ENCODE results near the gene BTNL3. TPM values are rescaled to one million over a fixed set of nuclear protein-coding genes. Genes with fewer than 3 reads are reported as not detected.

BTNL3 gene
- total RNA-seq, 1 donor from 2014 or later = not detected

DNA sequence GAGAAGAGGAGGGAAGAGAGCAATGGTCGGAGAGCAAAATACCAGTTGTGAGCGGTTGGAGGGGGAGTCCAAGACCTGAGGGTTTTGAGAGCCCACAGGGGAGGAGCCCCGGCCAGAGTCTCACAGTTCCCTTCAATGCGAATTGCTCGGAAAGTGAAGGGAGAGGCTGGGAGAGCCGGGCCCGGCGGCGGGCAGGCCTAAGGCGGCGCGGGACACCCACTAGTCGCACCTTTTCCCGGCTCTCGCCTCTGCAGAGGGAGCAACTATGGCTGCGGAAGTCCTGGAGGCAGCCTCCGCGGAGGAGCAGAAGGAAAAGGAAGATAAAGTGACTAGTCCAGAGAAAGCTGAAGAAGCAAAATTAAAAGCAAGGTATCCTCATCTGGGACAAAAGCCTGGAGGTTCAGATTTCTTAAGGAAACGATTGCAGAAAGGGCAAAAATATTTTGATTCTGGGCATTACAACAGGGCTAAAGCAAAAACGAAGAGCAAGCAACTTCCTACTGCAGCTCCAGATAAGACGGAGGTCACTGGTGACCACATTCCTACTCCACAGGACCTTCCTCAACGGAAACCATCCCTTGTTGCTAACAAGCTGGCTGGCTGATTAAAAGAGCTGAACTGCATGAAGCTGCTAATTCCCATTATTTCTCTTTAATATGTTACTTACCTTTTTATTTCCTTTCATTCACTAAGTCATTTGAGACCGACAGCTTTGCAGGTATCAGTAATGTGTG, 6.5 kb upstream of the BTNL3 start:
- H3K27me3 ChIP-seq (ENCODE audit: control insufficient read depth, insufficient read depth, low read length) = no peaks in the 10 kb centered on the region
- no peak overlapping the region for H3K4me3 ChIP-seq (ENCODE audit: low read depth, low read length)
- DNase-seq (ENCODE audit: low read depth) = no peak
- no peaks in the 10 kb centered on the region for H3K36me3 ChIP-seq (ENCODE audit: control insufficient read depth, insufficient read depth, low read length)
- TF ChIP-seq, protein P1, sequence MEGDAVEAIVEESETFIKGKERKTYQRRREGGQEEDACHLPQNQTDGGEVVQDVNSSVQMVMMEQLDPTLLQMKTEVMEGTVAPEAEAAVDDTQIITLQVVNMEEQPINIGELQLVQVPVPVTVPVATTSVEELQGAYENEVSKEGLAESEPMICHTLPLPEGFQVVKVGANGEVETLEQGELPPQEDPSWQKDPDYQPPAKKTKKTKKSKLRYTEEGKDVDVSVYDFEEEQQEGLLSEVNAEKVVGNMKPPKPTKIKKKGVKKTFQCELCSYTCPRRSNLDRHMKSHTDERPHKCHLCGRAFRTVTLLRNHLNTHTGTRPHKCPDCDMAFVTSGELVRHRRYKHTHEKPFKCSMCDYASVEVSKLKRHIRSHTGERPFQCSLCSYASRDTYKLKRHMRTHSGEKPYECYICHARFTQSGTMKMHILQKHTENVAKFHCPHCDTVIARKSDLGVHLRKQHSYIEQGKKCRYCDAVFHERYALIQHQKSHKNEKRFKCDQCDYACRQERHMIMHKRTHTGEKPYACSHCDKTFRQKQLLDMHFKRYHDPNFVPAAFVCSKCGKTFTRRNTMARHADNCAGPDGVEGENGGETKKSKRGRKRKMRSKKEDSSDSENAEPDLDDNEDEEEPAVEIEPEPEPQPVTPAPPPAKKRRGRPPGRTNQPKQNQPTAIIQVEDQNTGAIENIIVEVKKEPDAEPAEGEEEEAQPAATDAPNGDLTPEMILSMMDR (IDR thresholded peaks at IDR 0.05; ENCODE audit: insufficient read depth, low read length, poor library complexity, severe bottlenecking) = no peak

DNA sequence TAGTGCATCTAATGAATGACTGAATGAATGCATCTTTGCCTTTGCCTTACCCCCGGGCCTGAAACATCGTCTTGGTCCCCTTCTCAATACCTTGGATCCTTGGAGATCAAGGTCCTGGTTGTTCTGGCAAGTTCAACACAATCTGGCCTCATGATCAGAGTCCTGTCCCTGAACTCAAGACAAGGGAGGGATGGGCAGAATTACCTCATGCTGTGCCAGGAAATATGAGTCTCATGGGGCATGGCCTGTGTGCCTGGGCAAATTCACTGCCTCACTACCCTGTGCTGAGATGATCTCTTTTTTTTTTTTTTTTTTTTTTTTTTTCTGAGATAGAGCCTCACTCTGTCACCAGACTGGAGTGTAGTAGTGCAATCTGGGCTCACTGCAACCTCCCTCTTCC, 630 bp upstream of the BTNL3 start:
- Histone ChIP-seq H3K36me3 (ENCODE audit: control insufficient read depth, insufficient read depth, low read length) (no peaks in the 10 kb centered on the region), H3K4me3 (ENCODE audit: low read depth, low read length) (no peak overlapping the region), H3K27me3 (ENCODE audit: control insufficient read depth, insufficient read depth, low read length) (no peaks in the 10 kb centered on the region)

GRCh38 chr5:180990086-180990881, 1.6 kb downstream of the BTNL3 start:
- TF ChIP-seq, protein P1 (IDR thresholded peaks at IDR 0.05; ENCODE audit: insufficient read depth, low read length, poor library complexity, severe bottlenecking) = no peak
- H3K36me3 ChIP-seq (ENCODE audit: control insufficient read depth, insufficient read depth, low read length) = no peaks in the 10 kb centered on the region
- H3K4me3 ChIP-seq (ENCODE audit: low read depth, low read length) = no peak overlapping the region
- H3K27me3 ChIP-seq (ENCODE audit: control insufficient read depth, insufficient read depth, low read length) = no peaks in the 10 kb centered on the region
- no peak for DNase-seq (ENCODE audit: low read depth)

More for the DNA sequence above, 630 bp upstream of the BTNL3 start:
- TF ChIP-seq, protein P1 (IDR thresholded peaks at IDR 0.05; ENCODE audit: insufficient read depth, low read length, poor library complexity, severe bottlenecking) = no peak
- DNase-seq (ENCODE audit: low read depth) = no peak

GRCh38 chr5:180990882-180991242, 2.2 kb downstream of the BTNL3 start:
- Histone ChIP-seq H3K4me3 (ENCODE audit: low read depth, low read length) (no peak overlapping the region), H3K27me3 (ENCODE audit: control insufficient read depth, insufficient read depth, low read length) (no peaks in the 10 kb centered on the region), H3K36me3 (ENCODE audit: control insufficient read depth, insufficient read depth, low read length) (no peaks in the 10 kb centered on the region)
- TF ChIP-seq, protein P1 (IDR thresholded peaks at IDR 0.05; ENCODE audit: insufficient read depth, low read length, poor library complexity, severe bottlenecking) = no peak
- no peak for DNase-seq (ENCODE audit: low read depth)

GRCh38 chr5:181001947-181002346, 13.3 kb downstream of the BTNL3 start:
- TF ChIP-seq, protein P1 (IDR thresholded peaks at IDR 0.05; ENCODE audit: insufficient read depth, low read length, poor library complexity, severe bottlenecking) = no peak
- Histone ChIP-seq H3K4me3 (ENCODE audit: low read depth, low read length) (no peak overlapping the region), H3K27me3 (ENCODE audit: control insufficient read depth, insufficient read depth, low read length) (no peaks in the 10 kb centered on the region), H3K36me3 (ENCODE audit: control insufficient read depth, insufficient read depth, low read length) (no peaks in the 10 kb centered on the region)
- DNase-seq (ENCODE audit: low read depth) = no peak

All from kidney epithelial cell (primary cell).